IMR-90 (cell line): ENCODE data around the gene ZP3. TPM values are rescaled to one million over a fixed set of nuclear protein-coding genes. Genes with fewer than 3 reads are reported as not detected.

ENCODE experiments used
- ATAC-seq: fragments of 200-7000 bp; cut with Tn5 transposase; 2 replicates; pipeline ENCODE4 v1.9.1; 2020; ENCODE audit warnings: low read depth, mild to moderate bottlenecking, moderate library complexity
- BruUV-seq: library from RNA; stranded (reverse); fragments of 400-500 nt; replicated peaks from 2 replicates; lab custom pipeline; 2021; lab: Mats Ljungman, UMichigan
- CTCF ChIA-PET: fragments of 300-600 bp; formaldehyde crosslinking; extraction: SDS; loops from one replicate; lab custom pipeline; 2021; ENCODE audit warnings: antibody characterized with exemption; lab: Yijun Ruan, JAX
- POLR2A ChIA-PET: fragments of 300-600 bp; sonication (Branson Sonifier 250); formaldehyde crosslinking; loops from one replicate; lab custom pipeline; 2022; ENCODE audit warnings: antibody characterized with exemption; ENCODE audit not compliant: unreplicated experiment; lab: Charles Lee
- DNase-seq: peaks from one replicate; pipeline ENCODE4 v3.0.0; 2013
- H2AFZ ChIP-seq: replicated peaks from 2 replicates; pipeline ENCODE3; 2013; ENCODE audit warnings: low read length, mild to moderate bottlenecking; ENCODE audit not compliant: poor library complexity
- H2AK5ac ChIP-seq: 2 replicates; pipeline ENCODE4 v1.6.1; 2013; ENCODE audit warnings: low read depth, low read length, inconsistent platforms
- H2AK9ac ChIP-seq: replicated peaks from 2 replicates; pipeline ENCODE3; 2013; ENCODE audit warnings: mild to moderate bottlenecking, low read depth, low read length, moderate library complexity; ENCODE audit not compliant: poor library complexity
- H2BK120ac ChIP-seq: 2 replicates; pipeline ENCODE4 v1.6.1; 2013; ENCODE audit warnings: low read depth, low read length, inconsistent platforms
- H2BK15ac ChIP-seq: 3 replicates; pipeline ENCODE4 v1.6.1; 2013; ENCODE audit warnings: low read depth, low read length, inconsistent platforms
- H2BK20ac ChIP-seq: 2 replicates; pipeline ENCODE4 v1.6.1; 2013; ENCODE audit warnings: low read depth, mild to moderate bottlenecking, inconsistent platforms, low read length, moderate library complexity
- H2BK5ac ChIP-seq: 2 replicates; pipeline ENCODE4 v1.6.1; 2013; ENCODE audit warnings: mild to moderate bottlenecking, low read depth, low read length, inconsistent platforms; ENCODE audit not compliant: poor library complexity, severe bottlenecking
- H3K14ac ChIP-seq: replicated peaks from 2 replicates; pipeline ENCODE4 v1.6.1; 2013; ENCODE audit warnings: low read depth, low read length, inconsistent platforms
- H3K18ac ChIP-seq: 2 replicates; pipeline ENCODE4 v1.6.1; 2013; ENCODE audit warnings: low read depth, low read length, control low read depth
- H3K23ac ChIP-seq: 2 replicates; pipeline ENCODE4 v1.6.1; 2013; ENCODE audit warnings: low read depth, low read length, inconsistent platforms
- H3K27ac ChIP-seq: 2 replicates; pipeline ENCODE4 v1.5.1; 2013; ENCODE audit warnings: mild to moderate bottlenecking, control low read depth, low read length; ENCODE audit not compliant: insufficient read depth
- H3K27me3 ChIP-seq: 2 replicates; pipeline ENCODE4 v1.6.1; 2013; ENCODE audit warnings: low read length; ENCODE audit not compliant: control insufficient read depth, insufficient read depth
- H3K36me3 ChIP-seq: 2 replicates; pipeline ENCODE4 v1.6.1; 2013; ENCODE audit warnings: low read length, mixed read lengths; ENCODE audit not compliant: control insufficient read depth, insufficient read depth
- H3K4ac ChIP-seq: 2 replicates; pipeline ENCODE4 v1.6.1; 2013; ENCODE audit warnings: low read depth, low read length, inconsistent platforms
- H3K4me1 ChIP-seq: 2 replicates; pipeline ENCODE4 v1.6.1; 2013; ENCODE audit warnings: low read length, mixed read lengths; ENCODE audit not compliant: control insufficient read depth, insufficient read depth
- H3K4me2 ChIP-seq: 2 replicates; pipeline ENCODE4 v1.6.1; 2013; ENCODE audit warnings: low read depth, mild to moderate bottlenecking, control low read depth, low read length, moderate library complexity
- H3K4me3 ChIP-seq: 2 replicates; pipeline ENCODE4 v1.5.1; 2013; ENCODE audit warnings: low read depth, mild to moderate bottlenecking, control low read depth, low read length, moderate library complexity; ENCODE audit not compliant: insufficient read depth
- H3K56ac ChIP-seq: 2 replicates; pipeline ENCODE4 v1.6.1; 2013; ENCODE audit warnings: low read length, inconsistent platforms; ENCODE audit not compliant: insufficient read depth; ENCODE audit errors: extremely low read depth
- H3K79me1 ChIP-seq, 2 experiments: 2 replicates each; pipeline ENCODE4 v1.6.1; 2013; ENCODE audit warnings: low read length in 2 of 2, inconsistent platforms in 1 of 2, low read depth in 1 of 2
- H3K9ac ChIP-seq: 2 replicates; pipeline ENCODE4 v1.6.1; 2013; ENCODE audit warnings: low read depth, low read length, control low read depth
- H3K9me1 ChIP-seq: 2 replicates; pipeline ENCODE4 v1.6.1; 2013; ENCODE audit warnings: low read length, inconsistent platforms; ENCODE audit not compliant: insufficient read depth
- H3K9me3 ChIP-seq: 2 replicates; pipeline ENCODE4 v1.6.1; 2013; ENCODE audit warnings: low read length; ENCODE audit not compliant: control insufficient read depth, insufficient read depth
- H4K20me1 ChIP-seq: 2 replicates; pipeline ENCODE4 v1.6.1; 2013; ENCODE audit warnings: low read length, inconsistent platforms; ENCODE audit not compliant: insufficient read depth
- H4K5ac ChIP-seq: 2 replicates; pipeline ENCODE4 v1.6.1; 2013; ENCODE audit warnings: mild to moderate bottlenecking, low read depth, low read length, control low read depth
- H4K8ac ChIP-seq, 2 experiments: 2 replicates each; pipeline ENCODE4 v1.6.1; 2013; ENCODE audit warnings: low read depth in 2 of 2, low read length in 2 of 2, control low read depth in 1 of 2, inconsistent platforms in 1 of 2
- H4K91ac ChIP-seq: 2 replicates; pipeline ENCODE4 v1.6.1; 2013; ENCODE audit warnings: low read depth, low read length, inconsistent platforms; ENCODE audit not compliant: insufficient read depth
- CEBPB ChIP-seq: IDR thresholded peaks from 2 replicates; pipeline ENCODE4 v1.6.1; 2012; ENCODE audit warnings: low read depth, low read length, improper control_type of control experiment
- FOS ChIP-seq: fragments of 150-350 bp; IDR thresholded peaks from 2 replicates; pipeline ENCODE4 v1.6.1; 2016; ENCODE audit warnings: low read depth, low read length
- RCOR1 ChIP-seq: IDR thresholded peaks from 2 replicates; pipeline ENCODE4 v1.6.1; 2012; ENCODE audit warnings: mild to moderate bottlenecking, low read length, improper control_type of control experiment; ENCODE audit not compliant: insufficient replicate concordance
- WGBS, 2 experiments: methylation state at CpG; one replicate each; pipeline versions ENCODE4 v1.1.5 to v1.1.7; 2013; ENCODE audit warnings: missing lambda C conversion rate in 2 of 2; ENCODE audit not compliant: insufficient read length in 1 of 2; ENCODE audit errors: extremely low coverage in 2 of 2; 5-methylcytosine and 5-hydroxymethylcytosine counted together
- dilution Hi-C: fragments of 300-500 bp; cut with HindIII; formaldehyde crosslinking; loops from one replicate; pipeline ENCODE4 v1.14.3; 2018; ENCODE audit warnings: low sequenced_read_pairs; ENCODE audit not compliant: unreplicated experiment
- in situ Hi-C: fragments of 300-500 bp; cut with MboI; formaldehyde crosslinking; loops from 3 replicates; pipeline ENCODE4 v1.14.3; 2019; ENCODE audit warnings: low sequenced_read_pairs, inconsistent platforms, mixed read lengths
- intact Hi-C: fragments of 100-400 bp; cut with micrococcal nuclease; formaldehyde crosslinking; loops from 2 replicates; pipeline ENCODE4 v1.10.0; 2022
- polyA plus RNA-seq, 3 experiments: library from polyadenylated mRNA; depleted of rRNA; stranded (reverse); fragments of >200 nt; gene quantifications; 2 replicates each; pipeline ENCODE4 v1.2.3, GENCODE V29; 2012; ENCODE audit warnings: low replicate concordance in 1 of 3
- total RNA-seq: library from RNA; depleted of rRNA; stranded (reverse); fragments of >200 nt; gene quantifications from 2 replicates; pipeline ENCODE4 v1.2.3, GENCODE V29; 2012
- TF ChIP-seq, protein P1 (sequence below): fragments of 150-350 bp; IDR thresholded peaks from 2 replicates; pipeline ENCODE4 v1.6.1; 2017; ENCODE audit warnings: mild to moderate bottlenecking, antibody characterized with exemption, low read length, low read depth

ZP3 gene
- total and polyA plus RNA-seq, 2 of the 4 experiments (the other 2 are of a cell fraction) = 0.54 to 0.67 TPM

GRCh38 chr7:76400248-76400647, 24.5 kb upstream of the ZP3 start:
- peaks cover 3% of the 10 kb centered on the region; the same call in 1 of the 2 replicates for H3K4me1 ChIP-seq
- H2AFZ ChIP-seq = no peak overlapping the region
- no peaks in the 10 kb centered on the region for H3K36me3 ChIP-seq
- H2BK15ac ChIP-seq = no peak overlapping the region
- H4K8ac ChIP-seq = no peak overlapping the region
- intact Hi-C loops = no loop called here
- H3K4me2 ChIP-seq = no peak overlapping the region
- no peak overlapping the region for H3K14ac ChIP-seq
- no peak overlapping the region for H2AK9ac ChIP-seq
- ChIA-PET CTCF (no interaction called here), POLR2A (no interaction called here)
- no peak overlapping the region for H3K4me3 ChIP-seq
- dilution Hi-C loops = no loop called here
- H2BK20ac ChIP-seq = no peak overlapping the region
- H3K18ac ChIP-seq = no peak overlapping the region
- H3K79me1 ChIP-seq = no peaks in the 10 kb centered on the region; a peak in 1 of 4 replicates
- peaks cover 3% of the 10 kb centered on the region; the same call in 1 of the 2 replicates for H3K9me1 ChIP-seq
- DNase-seq = no peak
- H2BK120ac ChIP-seq = no peak overlapping the region
- H3K23ac ChIP-seq = no peak overlapping the region
- no peak overlapping the region for H3K56ac ChIP-seq
- no peak overlapping the region for H4K91ac ChIP-seq
- TF ChIP-seq RCOR1 (no peak), FOS (no peak), CEBPB (no peak)
- TF ChIP-seq, protein P1, sequence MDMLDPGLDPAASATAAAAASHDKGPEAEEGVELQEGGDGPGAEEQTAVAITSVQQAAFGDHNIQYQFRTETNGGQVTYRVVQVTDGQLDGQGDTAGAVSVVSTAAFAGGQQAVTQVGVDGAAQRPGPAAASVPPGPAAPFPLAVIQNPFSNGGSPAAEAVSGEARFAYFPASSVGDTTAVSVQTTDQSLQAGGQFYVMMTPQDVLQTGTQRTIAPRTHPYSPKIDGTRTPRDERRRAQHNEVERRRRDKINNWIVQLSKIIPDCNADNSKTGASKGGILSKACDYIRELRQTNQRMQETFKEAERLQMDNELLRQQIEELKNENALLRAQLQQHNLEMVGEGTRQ = no peak
- no peak for ATAC-seq
- 98% methylated on average over 12 of the region's 23 CpGs; no CpG with 5 or more reads in 1 of the 2 experiments for WGBS, 2 experiments
- H3K9me3 ChIP-seq = no peaks in the 10 kb centered on the region
- no peaks in the 10 kb centered on the region; the same call in 1 of the 2 replicates for H3K27me3 ChIP-seq
- H4K20me1 ChIP-seq = no peaks in the 10 kb centered on the region
- H3K4ac ChIP-seq = no peak overlapping the region
- H3K9ac ChIP-seq = no peak overlapping the region
- in situ Hi-C loops = no loop called here
- H3K27ac ChIP-seq = no peak overlapping the region
- H2AK5ac ChIP-seq = no peak overlapping the region
- no peak overlapping the region for H2BK5ac ChIP-seq
- no peak overlapping the region for H4K5ac ChIP-seq
- no TSS peak for BruUV-seq
